ENCODE data around the gene MARCHF7.

The MARCHF7 gene

GRCh38 chr2:159748089-159748488 is 35.8 kb downstream of the MARCHF7 start:
- no peak for TF ChIP-seq CTCF (IDR thresholded peaks at IDR 0.05; ENCODE audit: borderline replicate concordance, control extremely low read depth, extremely low read depth, insufficient read depth, missing control alignments)
- in situ Hi-C loops (cut with MboI; ENCODE audit: low sequenced_read_pairs, unreplicated experiment) = no loop called here
- no peak for DNase-seq (ENCODE audit: low spot score)

GRCh38 chr2:159750873-159751272 is 38.6 kb downstream of the MARCHF7 start:
- no peak for TF ChIP-seq CTCF (IDR thresholded peaks at IDR 0.05; ENCODE audit: borderline replicate concordance, control extremely low read depth, extremely low read depth, insufficient read depth, missing control alignments)
- no peak for DNase-seq (ENCODE audit: low spot score)
- in situ Hi-C loops (cut with MboI; ENCODE audit: low sequenced_read_pairs, unreplicated experiment) = no loop called here

- in situ Hi-C loops (cut with MboI; ENCODE audit: low sequenced_read_pairs, unreplicated experiment) = no loop called here
- no peak for DNase-seq (ENCODE audit: low spot score)
- TF ChIP-seq CTCF (IDR thresholded peaks at IDR 0.05; ENCODE audit: borderline replicate concordance, control extremely low read depth, extremely low read depth, insufficient read depth, missing control alignments) = no peak
These were observed 41.5 kb downstream of the MARCHF7 start for GRCh38 chr2:159753797-159754196.

- DNase-seq (ENCODE audit: low spot score) = no peak
- in situ Hi-C loops (cut with MboI; ENCODE audit: low sequenced_read_pairs, unreplicated experiment) = no loop called here
- no peak for TF ChIP-seq CTCF (IDR thresholded peaks at IDR 0.05; ENCODE audit: borderline replicate concordance, control extremely low read depth, extremely low read depth, insufficient read depth, missing control alignments)
These were observed 42.7 kb downstream of the MARCHF7 start for GRCh38 chr2:159755014-159755413.

GRCh38 chr2:159755788-159756187 is 43.5 kb downstream of the MARCHF7 start:
- DNase-seq (ENCODE audit: low spot score) = no peak
- in situ Hi-C loops (cut with MboI; ENCODE audit: low sequenced_read_pairs, unreplicated experiment) = no loop called here
- TF ChIP-seq CTCF (IDR thresholded peaks at IDR 0.05; ENCODE audit: borderline replicate concordance, control extremely low read depth, extremely low read depth, insufficient read depth, missing control alignments) = no peak

- in situ Hi-C loops (cut with MboI; ENCODE audit: low sequenced_read_pairs, unreplicated experiment) = no loop called here
- TF ChIP-seq CTCF (IDR thresholded peaks at IDR 0.05; ENCODE audit: borderline replicate concordance, control extremely low read depth, extremely low read depth, insufficient read depth, missing control alignments) = no peak
- no peak for DNase-seq (ENCODE audit: low spot score)
These were observed 45.9 kb downstream of the MARCHF7 start for GRCh38 chr2:159758239-159758638.

- DNase-seq (ENCODE audit: low spot score) = no peak
- no peak for TF ChIP-seq CTCF (IDR thresholded peaks at IDR 0.05; ENCODE audit: borderline replicate concordance, control extremely low read depth, extremely low read depth, insufficient read depth, missing control alignments)
- in situ Hi-C loops (cut with MboI; ENCODE audit: low sequenced_read_pairs, unreplicated experiment) = no loop called here
These were observed 46.4 kb downstream of the MARCHF7 start for GRCh38 chr2:159758686-159759085.

All from GM13976 (cell line).